HL-60 (cell line): ENCODE measurements around the gene ABCG4.

ENCODE experiments used
- POLR2AphosphoS5 ChIP-seq: IDR thresholded peaks from 2 replicates; pipeline ENCODE4 v1.6.1; 2012; ENCODE audit warnings: low read depth
- TF ChIP-seq, protein P1 (sequence below): IDR thresholded peaks from one replicate; pipeline ENCODE4 v1.5.1; 2011; ENCODE audit warnings: low read length, control low read depth, inconsistent platforms; ENCODE audit not compliant: insufficient read depth

- peak; percentile 79; the same call in 1 of the 2 replicates for TF ChIP-seq POLR2AphosphoS5
- TF ChIP-seq, protein P1, sequence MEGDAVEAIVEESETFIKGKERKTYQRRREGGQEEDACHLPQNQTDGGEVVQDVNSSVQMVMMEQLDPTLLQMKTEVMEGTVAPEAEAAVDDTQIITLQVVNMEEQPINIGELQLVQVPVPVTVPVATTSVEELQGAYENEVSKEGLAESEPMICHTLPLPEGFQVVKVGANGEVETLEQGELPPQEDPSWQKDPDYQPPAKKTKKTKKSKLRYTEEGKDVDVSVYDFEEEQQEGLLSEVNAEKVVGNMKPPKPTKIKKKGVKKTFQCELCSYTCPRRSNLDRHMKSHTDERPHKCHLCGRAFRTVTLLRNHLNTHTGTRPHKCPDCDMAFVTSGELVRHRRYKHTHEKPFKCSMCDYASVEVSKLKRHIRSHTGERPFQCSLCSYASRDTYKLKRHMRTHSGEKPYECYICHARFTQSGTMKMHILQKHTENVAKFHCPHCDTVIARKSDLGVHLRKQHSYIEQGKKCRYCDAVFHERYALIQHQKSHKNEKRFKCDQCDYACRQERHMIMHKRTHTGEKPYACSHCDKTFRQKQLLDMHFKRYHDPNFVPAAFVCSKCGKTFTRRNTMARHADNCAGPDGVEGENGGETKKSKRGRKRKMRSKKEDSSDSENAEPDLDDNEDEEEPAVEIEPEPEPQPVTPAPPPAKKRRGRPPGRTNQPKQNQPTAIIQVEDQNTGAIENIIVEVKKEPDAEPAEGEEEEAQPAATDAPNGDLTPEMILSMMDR: peak; percentile 89
Observed at GRCh38 chr11:119168471-119169281, 19.8 kb downstream of the ABCG4 start, which contains the start of gene NLRX1.
